ENCODE data around the gene NRG3. TPM values are rescaled to one million over a fixed set of nuclear protein-coding genes. Genes with fewer than 3 reads are reported as not detected.

The NRG3 gene
- total and polyA plus RNA-seq, 2 of the 8 experiments (the other 6 are each of a cell fraction or from before 2014, with no cell fraction given) = 4.2 to 5.0 TPM

GRCh38 chr10:82236084-82236731 lies 361.2 kb downstream of the NRG3 start:
- no peak overlapping the region for H3K4ac ChIP-seq (replicated peaks; ENCODE audit: insufficient read length, low read depth, low read length)
- no peak overlapping the region for H2BK20ac ChIP-seq (ENCODE audit: low read length)
- no peak for FAIRE-seq
- H3K14ac ChIP-seq (ENCODE audit: insufficient read length) = no peak overlapping the region
- no peaks in the 10 kb centered on the region for H3K9me3 ChIP-seq (ENCODE audit: insufficient read depth in 2 of 2, low read depth in 1 of 2, low read length in 1 of 2)
- H3K36me3 ChIP-seq (ENCODE audit: control insufficient read depth in 2 of 4, insufficient read depth in 4 of 4, low read length in 3 of 4) = no peaks in the 10 kb centered on the region
- H3K27ac ChIP-seq (ENCODE audit: low read depth, low read length) = no peak overlapping the region
- DNase-seq (ENCODE audit: low read depth in 1 of 2, low spot score in 2 of 2) = no peak
- no peak overlapping the region; the same call in 1 of the 2 replicates for H2AK5ac ChIP-seq (ENCODE audit: low read depth, low read length)
- H3K23ac ChIP-seq (ENCODE audit: insufficient read length) = no peak overlapping the region
- no peak overlapping the region for H4K91ac ChIP-seq (replicated peaks; ENCODE audit: insufficient read length, low read length)
- no peaks in the 10 kb centered on the region for H3K79me1 ChIP-seq (ENCODE audit: low read depth, low read length)
- no peak overlapping the region for H3K4me3 ChIP-seq (ENCODE audit: extremely low read depth in 1 of 4, insufficient read depth in 2 of 4, low read depth in 3 of 4, low read length in 4 of 4)
- no peaks in the 10 kb centered on the region; the same call in 1 of the 2 replicates for H3K23me2 ChIP-seq (ENCODE audit: low read depth, low read length)
- no peaks in the 10 kb centered on the region for H3K79me2 ChIP-seq (ENCODE audit: control insufficient read depth in 1 of 2, insufficient read depth in 2 of 2, low read length in 2 of 2)
- CTCF ChIA-PET (ENCODE audit: partially characterized antibody) = interaction anchor here (0.6 to 1.7 kb wide), 4 partner anchors 86 to 687 kb away, joined by 3 to 4 read pairs (median 4); no protein-coding TSS in a partner anchor
- no peak overlapping the region for H2BK12ac ChIP-seq (ENCODE audit: low read depth, low read length)
- no peak overlapping the region for H3K9ac ChIP-seq (replicated peaks in 1 of 4; ENCODE audit: extremely low read depth in 1 of 4, low read depth in 3 of 4, low read length in 3 of 4)
- H4K20me1 ChIP-seq (replicated peaks in 1 of 2; ENCODE audit: control insufficient read depth in 1 of 2, insufficient read depth in 2 of 2, low read length in 2 of 2) = no peaks in the 10 kb centered on the region
- H4K5ac ChIP-seq (ENCODE audit: insufficient read length, low read depth, low read length) = no peak overlapping the region
- no peak overlapping the region for H2BK120ac ChIP-seq (replicated peaks; ENCODE audit: low read depth, low read length)
- 96% methylated on average over 4 of the region's 4 CpGs; no CpG with 5 or more reads in 1 of the 2 experiments for WGBS, 2 experiments (ENCODE audit: extremely low coverage in 1 of 2, insufficient coverage in 1 of 2, insufficient read length in 1 of 2, insufficient replicate concordance in 2 of 2, low coverage in 1 of 2, low lambda C conversion rate in 2 of 2, missing lambda C conversion rate in 1 of 2)
- no peak overlapping the region for H3K18ac ChIP-seq (ENCODE audit: extremely low read depth, low read length)
- H2AFZ ChIP-seq (ENCODE audit: low read length) = no peak overlapping the region
- H4K8ac ChIP-seq (ENCODE audit: extremely low read depth, insufficient read depth, low read length) = no peak overlapping the region
- no peak overlapping the region for H3K56ac ChIP-seq (replicated peaks; ENCODE audit: insufficient read length, low read depth, low read length)
- no peak overlapping the region for H3K4me2 ChIP-seq (ENCODE audit: insufficient read depth in 1 of 2, low read depth in 2 of 2, low read length in 2 of 2)
- H3K27me3 ChIP-seq (replicated peaks in 1 of 4; ENCODE audit: control insufficient read depth in 3 of 4, extremely low read depth in 1 of 4, insufficient read depth in 3 of 4, low read length in 3 of 4) = no peaks in the 10 kb centered on the region
- H3K4me1 ChIP-seq (replicated peaks in 1 of 4; ENCODE audit: control insufficient read depth in 3 of 4, insufficient read depth in 4 of 4, low read length in 3 of 4) = no peaks in the 10 kb centered on the region
- no peak overlapping the region for H2BK15ac ChIP-seq (ENCODE audit: low read length)
- POLR2A ChIA-PET (ENCODE audit: partially characterized antibody) = no interaction called here
- no peak overlapping the region for H2BK5ac ChIP-seq (ENCODE audit: low read depth, low read length)
- TF ChIP-seq NANOG (IDR thresholded peaks at IDR 0.05; ENCODE audit: insufficient read depth, low read depth, low read length, poor library complexity, severe bottlenecking) (no peak), ASH2L (IDR thresholded peaks at IDR 0.05; ENCODE audit: low read length) (no peak), KDM1A (IDR thresholded peaks at IDR 0.05; ENCODE audit: borderline replicate concordance, low read length) (no peak), TAF1 (IDR thresholded peaks at IDR 0.05; ENCODE audit: low read depth, low read length) (no peak), KDM5A (IDR thresholded peaks at IDR 0.05; ENCODE audit: low read length) (no peak), CTBP2 (IDR thresholded peaks at IDR 0.05; ENCODE audit: borderline replicate concordance, insufficient read depth, insufficient read length, low read length) (no peak), RFX5 (IDR thresholded peaks at IDR 0.05; ENCODE audit: borderline replicate concordance, low read depth, low read length) (no peak), FOSL1 (IDR thresholded peaks at IDR 0.05; ENCODE audit: insufficient read depth, low read depth, low read length) (no peak), EGR1 (IDR thresholded peaks at IDR 0.05; ENCODE audit: borderline replicate concordance, low read depth, low read length) (no peak), BACH1 (IDR thresholded peaks at IDR 0.05; ENCODE audit: low read length) (no peak)
- TF ChIP-seq, protein P1, sequence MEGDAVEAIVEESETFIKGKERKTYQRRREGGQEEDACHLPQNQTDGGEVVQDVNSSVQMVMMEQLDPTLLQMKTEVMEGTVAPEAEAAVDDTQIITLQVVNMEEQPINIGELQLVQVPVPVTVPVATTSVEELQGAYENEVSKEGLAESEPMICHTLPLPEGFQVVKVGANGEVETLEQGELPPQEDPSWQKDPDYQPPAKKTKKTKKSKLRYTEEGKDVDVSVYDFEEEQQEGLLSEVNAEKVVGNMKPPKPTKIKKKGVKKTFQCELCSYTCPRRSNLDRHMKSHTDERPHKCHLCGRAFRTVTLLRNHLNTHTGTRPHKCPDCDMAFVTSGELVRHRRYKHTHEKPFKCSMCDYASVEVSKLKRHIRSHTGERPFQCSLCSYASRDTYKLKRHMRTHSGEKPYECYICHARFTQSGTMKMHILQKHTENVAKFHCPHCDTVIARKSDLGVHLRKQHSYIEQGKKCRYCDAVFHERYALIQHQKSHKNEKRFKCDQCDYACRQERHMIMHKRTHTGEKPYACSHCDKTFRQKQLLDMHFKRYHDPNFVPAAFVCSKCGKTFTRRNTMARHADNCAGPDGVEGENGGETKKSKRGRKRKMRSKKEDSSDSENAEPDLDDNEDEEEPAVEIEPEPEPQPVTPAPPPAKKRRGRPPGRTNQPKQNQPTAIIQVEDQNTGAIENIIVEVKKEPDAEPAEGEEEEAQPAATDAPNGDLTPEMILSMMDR (IDR thresholded peaks at IDR 0.05; ENCODE audit: control extremely low read depth in 1 of 3, insufficient read depth in 1 of 3, low read depth in 1 of 3, low read length in 3 of 3) = no peak
